ENCODE data around the gene PI16. TPM values are rescaled to one million over a fixed set of nuclear protein-coding genes. Genes with fewer than 3 reads are reported as not detected.

PI16 gene
- total and polyA plus RNA-seq, 12 donors = 4.4 to 38.9 (median 18.7) TPM

GRCh38 chr6:36964908-36965307 lies 10.4 kb downstream of the PI16 start:
- Histone ChIP-seq H3K27ac (peak overlapping the region in 4 of 10 donors; percentile 20 to 56 (median 37)), H3K4me1 (peaks cover 11 to 68% (median 42%) of the 10 kb centered on the region in 9 donors)
- intact Hi-C loops (cut with DNase I) = no loop called here

DNA sequence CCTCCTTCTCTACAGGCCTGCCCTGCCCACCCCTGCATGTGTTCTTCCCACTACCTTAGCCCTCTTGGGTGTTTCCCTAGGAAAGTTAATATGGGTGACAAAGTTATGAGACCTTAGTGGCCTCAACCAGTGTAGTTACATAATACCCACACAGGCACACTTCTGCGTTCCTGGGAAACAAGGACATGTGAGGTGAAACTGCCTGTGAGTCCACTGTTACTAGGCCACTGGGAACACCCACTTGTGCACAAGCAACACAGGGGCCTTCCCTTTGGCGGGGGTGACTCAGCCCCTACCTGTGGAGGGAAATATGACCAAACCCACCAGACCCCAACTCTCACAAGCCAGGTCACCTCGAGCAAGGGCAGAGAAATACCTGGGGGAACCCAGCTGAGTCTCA lies 12.8 kb downstream of the PI16 start:
- TF ChIP-seq CTCF (IDR thresholded peaks at IDR 0.05) = no peak
- intact Hi-C loops (cut with DNase I) = no loop called here
- no peaks in the 10 kb centered on the region for H3K9me3 ChIP-seq
- no peak overlapping the region for H3K4me3 ChIP-seq
- H3K4me1 ChIP-seq = peaks cover 13 to 76% (median 53%) of the 10 kb centered on the region in 9 donors
- ATAC-seq (peak in 4 of 8 donors; percentile 21 to 48 (median 33)), DNase-seq (no peak)
- peaks cover 0 to 66% (median 52%) of the 10 kb centered on the region in 9 donors for H3K36me3 ChIP-seq
- no peaks in the 10 kb centered on the region for H3K27me3 ChIP-seq
- 63 to 70% methylated on average over 3 of the region's 3 CpGs for WGBS, 2 donors
- peak overlapping the region in 6 of 10 donors; percentile 19 to 63 (median 38) for H3K27ac ChIP-seq

More at GRCh38 chr6:36964908-36965307, 10.4 kb downstream of the PI16 start:
- TF ChIP-seq CTCF (IDR thresholded peaks at IDR 0.05) = no peak
- Histone ChIP-seq H3K9me3 (no peaks in the 10 kb centered on the region), H3K36me3 (peaks cover 0 to 42% (median 30%) of the 10 kb centered on the region in 9 donors), H3K27me3 (no peaks in the 10 kb centered on the region), H3K4me3 (no peak overlapping the region)
- DNase-seq = no peak
- 76 to 82% methylated on average over 4 of the region's 4 CpGs for WGBS, 2 donors
- ATAC-seq = no peak

DNA sequence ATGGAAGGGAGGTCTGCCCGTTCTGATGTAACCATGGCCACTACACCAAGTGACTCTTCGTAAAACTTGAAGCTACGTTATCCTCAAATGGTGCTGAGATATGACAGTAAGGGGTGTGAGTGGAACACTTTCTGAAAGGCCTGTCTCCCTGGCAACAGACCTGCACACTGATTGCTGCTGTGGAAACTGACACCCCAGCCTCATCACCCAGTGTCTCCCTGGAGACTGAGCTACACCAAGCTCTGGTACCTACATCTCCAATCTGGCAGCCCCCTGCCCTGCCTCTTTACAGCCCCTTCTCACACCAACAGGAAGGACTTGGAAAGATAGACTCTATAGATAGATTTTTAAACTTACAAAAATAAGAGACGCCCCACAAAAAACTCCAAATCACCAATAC lies 13.2 kb downstream of the PI16 start:
- intact Hi-C loops (cut with DNase I) = no loop called here
- Histone ChIP-seq H3K27ac (peak overlapping the region in 5 of 10 donors; percentile 19 to 63 (median 55)), H3K36me3 (peaks cover 0 to 70% (median 57%) of the 10 kb centered on the region in 9 donors), H3K4me3 (no peak overlapping the region), H3K9me3 (no peaks in the 10 kb centered on the region), H3K27me3 (no peaks in the 10 kb centered on the region), H3K4me1 (peaks cover 17 to 80% (median 57%) of the 10 kb centered on the region in 9 donors)
- ATAC-seq (no peak), DNase-seq (no peak)
- no peak for TF ChIP-seq CTCF (IDR thresholded peaks at IDR 0.05)
- WGBS, 2 donors = 60 to 72% methylated on average over 4 of the region's 4 CpGs

DNA sequence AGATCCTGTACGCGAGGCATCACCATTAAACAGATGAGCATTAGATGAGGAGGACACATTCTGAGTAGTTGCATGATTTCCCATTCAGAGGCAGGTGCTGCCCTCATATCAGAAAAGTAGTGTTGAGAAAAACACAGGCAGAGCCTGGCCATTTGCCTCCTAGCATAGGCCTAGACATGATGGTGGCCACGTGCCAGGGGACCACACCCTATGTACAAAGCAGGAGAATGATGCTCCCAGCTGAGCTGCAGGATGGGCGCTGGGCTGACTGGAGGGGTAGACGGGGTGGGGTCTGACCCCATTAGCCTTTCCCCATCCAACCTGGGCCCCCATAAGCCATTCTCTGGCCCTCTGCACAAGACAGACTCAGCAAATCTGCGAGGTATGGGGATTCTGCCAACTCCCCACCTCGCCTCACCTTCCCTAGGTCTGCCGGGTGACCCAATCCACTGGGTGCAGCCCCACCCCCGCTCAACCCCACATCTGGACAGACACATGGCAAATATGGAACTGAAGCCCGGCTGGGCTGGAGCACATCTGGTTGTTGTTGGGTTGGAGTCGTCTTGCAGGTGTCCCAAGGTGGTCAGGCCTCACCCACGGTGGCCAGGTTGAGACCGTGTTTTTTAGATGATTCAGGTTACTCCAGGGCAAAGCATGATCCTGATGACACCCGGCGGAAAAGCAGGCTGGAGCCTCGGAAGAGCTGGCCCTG lies 13.9 kb downstream of the PI16 start:
- Histone ChIP-seq H3K27me3 (no peaks in the 10 kb centered on the region), H3K36me3 (peaks cover 0 to 77% (median 60%) of the 10 kb centered on the region in 9 donors), H3K9me3 (no peaks in the 10 kb centered on the region), H3K27ac (peak overlapping the region in 6 of 10 donors; percentile 3 to 63 (median 38)), H3K4me3 (no peak overlapping the region), H3K4me1 (peaks cover 19 to 82% (median 62%) of the 10 kb centered on the region in 9 donors)
- intact Hi-C loops (cut with DNase I) = no loop called here
- DNase-seq = no peak
- no peak for TF ChIP-seq CTCF (IDR thresholded peaks at IDR 0.05)
- 84 to 86% methylated on average over 16 of the region's 16 CpGs for WGBS, 2 donors
- peak in 1 of 8 donors; percentile 19 for ATAC-seq
